Measurements from ENCODE around the gene NAA38.
"Not testable (repeated sequence)": the region's sequence is repeated elsewhere in the genome, so short reads cannot be mapped to it uniquely, and the experiment has no call there.

The NAA38 gene

GRCh38 chr17:7882068-7882467, 24.7 kb upstream of the NAA38 start:
- DNase-seq (ENCODE audit: low read depth) = no peak

GRCh38 chr17:7881276-7882054, 24.1 kb upstream of the NAA38 start:
- no peak for DNase-seq (ENCODE audit: low read depth)

GRCh38 chr17:7880076-7880868, 22.9 kb upstream of the NAA38 start:
- no peak for DNase-seq (ENCODE audit: low read depth)

- no peak for DNase-seq (ENCODE audit: low read depth)
Measured at GRCh38 chr17:7878234-7878633, 20.9 kb upstream of the NAA38 start.

GRCh38 chr17:7875804-7876370, 18.5 kb upstream of the NAA38 start:
- DNase-seq (ENCODE audit: low read depth) = no peak

- DNase-seq (ENCODE audit: low read depth) = no peak
Measured at GRCh38 chr17:7873051-7873450, 15.7 kb upstream of the NAA38 start.

GRCh38 chr17:7867881-7868329, 10.5 kb upstream of the NAA38 start:
- no peak for DNase-seq (ENCODE audit: low read depth)

GRCh38 chr17:7864995-7865650, 7.8 kb upstream of the NAA38 start:
- DNase-seq (ENCODE audit: low read depth) = no peak

- DNase-seq (ENCODE audit: low read depth) = not testable (repeated sequence)
Measured at GRCh38 chr17:7864384-7864783, 7.0 kb upstream of the NAA38 start.

- DNase-seq (ENCODE audit: low read depth) = peak; percentile 29
Measured at GRCh38 chr17:7862692-7863437, 5.5 kb upstream of the NAA38 start.

GRCh38 chr17:7859028-7859427, 1.7 kb upstream of the NAA38 start:
- DNase-seq (ENCODE audit: low read depth) = no peak

GRCh38 chr17:7858522-7858810, 1.1 kb upstream of the NAA38 start:
- DNase-seq (ENCODE audit: low read depth) = no peak

- DNase-seq (ENCODE audit: low read depth) = peak; percentile 81
Measured at GRCh38 chr17:7857713-7858521, 558 bp upstream of the NAA38 start, which contains the start of gene CYB5D1. Gene CYB5D1 (plus strand): TSS chr17:7858003. CDS start chr17:7858135, 132 bp downstream.

- no peak for DNase-seq (ENCODE audit: low read depth)
Measured at GRCh38 chr17:7856011-7856810, 1.1 kb downstream of the NAA38 start.

- DNase-seq (ENCODE audit: low read depth) = no peak
Measured at GRCh38 chr17:7855660-7856010, 1.7 kb downstream of the NAA38 start.

GRCh38 chr17:7854851-7855659, 2.3 kb downstream of the NAA38 start, which contains the start of gene TMEM88:
Gene TMEM88 (plus strand): TSS chr17:7855066. CDS start chr17:7855075, 9 bp downstream.
- no peak for DNase-seq (ENCODE audit: low read depth)

GRCh38 chr17:7854078-7854777, 3.1 kb downstream of the NAA38 start:
- no peak for DNase-seq (ENCODE audit: low read depth)

GRCh38 chr17:7853691-7854038, 3.7 kb downstream of the NAA38 start:
- DNase-seq (ENCODE audit: low read depth) = no peak

All from T-helper 22 cell (primary cell).